AG09319 (cell line): ENCODE measurements around the gene ANKRD30BL.
"Not testable (repeated sequence)": the region's sequence is repeated elsewhere in the genome, so short reads cannot be mapped to it uniquely, and the experiment has no call there.

Experiments used
- DNase-seq: peaks from one replicate; pipeline ENCODE4 v3.0.0-alpha.2; 2010; ENCODE audit warnings: low read depth; ENCODE audit errors: extremely low read depth
- TF ChIP-seq, protein P1 (sequence below): IDR thresholded peaks from 2 replicates; pipeline ENCODE4 v1.5.1; 2011; ENCODE audit warnings: low read depth, mild to moderate bottlenecking, inconsistent platforms, low read length, moderate library complexity

ANKRD30BL gene, protein sequence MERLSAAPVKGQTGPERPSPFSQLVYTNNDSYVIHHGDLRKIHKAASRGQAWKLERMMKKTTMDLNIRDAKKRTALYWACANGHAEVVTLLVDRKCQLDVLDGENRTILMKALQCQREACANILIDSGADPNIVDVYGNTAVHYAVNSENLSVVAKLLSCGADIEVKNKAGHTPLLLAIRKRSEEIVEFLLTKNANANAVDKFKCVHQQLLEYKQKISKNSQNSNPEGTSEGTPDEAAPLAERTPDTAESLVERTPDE

DNA sequence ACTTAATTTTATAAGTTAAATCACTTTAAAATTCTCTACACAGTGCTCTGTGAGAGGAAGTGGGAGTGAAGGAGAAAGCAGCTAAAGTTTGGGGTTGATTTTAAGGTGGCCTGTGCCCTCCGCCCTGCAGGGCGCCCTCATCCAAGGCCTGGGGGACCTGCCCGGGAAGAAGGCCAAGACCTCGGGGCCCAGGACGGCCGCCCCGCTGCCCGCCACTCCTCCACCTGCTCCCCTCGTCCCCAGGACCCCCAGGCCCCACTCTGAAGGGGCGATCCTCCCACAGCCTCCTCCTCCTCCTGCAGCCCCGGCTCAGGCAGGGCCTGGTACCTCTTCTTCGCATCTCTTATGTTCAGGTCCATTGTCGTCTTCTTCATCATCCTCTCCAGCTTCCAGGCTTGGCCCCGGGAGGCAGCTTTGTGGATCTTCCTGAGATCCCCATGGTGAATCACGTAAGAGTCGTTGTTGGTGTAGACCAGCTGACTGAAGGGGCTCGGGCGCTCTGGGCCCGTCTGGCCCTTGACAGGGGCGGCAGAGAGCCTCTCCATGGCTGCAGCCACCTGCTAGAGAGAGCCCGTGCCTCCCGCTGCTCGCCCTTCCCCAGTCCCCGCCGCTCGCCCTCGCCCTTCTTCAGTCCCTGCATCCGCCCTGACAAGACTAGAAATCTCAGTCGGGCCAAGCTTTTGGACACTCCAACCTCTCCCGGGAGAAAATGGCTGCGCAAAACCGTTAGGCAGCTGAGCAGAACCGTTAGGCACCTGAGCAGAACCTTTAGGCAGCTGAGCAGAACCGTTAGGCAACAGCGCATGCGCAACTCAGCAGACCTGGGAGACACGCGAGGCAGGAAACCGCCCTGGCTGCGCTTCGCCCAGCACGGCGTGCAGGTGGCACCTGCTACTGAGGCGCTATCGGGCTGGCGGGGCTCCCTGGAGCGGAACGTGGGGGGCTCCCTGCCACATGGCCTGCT is at the start of gene ANKRD30BL:
Gene ANKRD30BL, minus strand, starts transcription at position 792 of the 964 bp plus-strand sequence. Its CDS starts 247 bp downstream, at position 545.
- not testable (repeated sequence) for DNase-seq

- DNase-seq = not testable (repeated sequence)
Measured at GRCh38 chr2:132202866-132203265, 41.1 kb upstream of the ANKRD30BL start.

- DNase-seq = not testable (repeated sequence)
Measured at GRCh38 chr2:132192854-132193253, 31.1 kb upstream of the ANKRD30BL start.

DNA sequence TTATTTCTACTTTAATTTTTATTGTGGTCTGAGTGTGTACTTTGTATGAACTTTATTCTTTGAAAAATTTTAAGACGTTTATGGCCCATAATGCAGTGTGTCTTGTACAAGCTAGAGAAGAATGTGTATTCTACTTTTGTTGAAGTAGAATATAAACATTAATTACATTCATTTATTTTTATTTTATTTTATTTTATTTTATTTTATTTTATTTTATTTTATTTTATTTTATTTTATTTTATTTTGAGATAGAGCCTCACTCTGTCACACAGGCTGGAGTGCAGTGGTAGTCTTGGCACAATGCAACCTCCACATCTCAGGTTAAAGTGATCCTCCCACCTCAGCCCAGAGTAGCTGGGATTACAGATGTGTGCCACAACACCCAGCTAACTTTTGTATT is 5.3 kb upstream of the ANKRD30BL start:
- DNase-seq = not testable (repeated sequence)

DNA sequence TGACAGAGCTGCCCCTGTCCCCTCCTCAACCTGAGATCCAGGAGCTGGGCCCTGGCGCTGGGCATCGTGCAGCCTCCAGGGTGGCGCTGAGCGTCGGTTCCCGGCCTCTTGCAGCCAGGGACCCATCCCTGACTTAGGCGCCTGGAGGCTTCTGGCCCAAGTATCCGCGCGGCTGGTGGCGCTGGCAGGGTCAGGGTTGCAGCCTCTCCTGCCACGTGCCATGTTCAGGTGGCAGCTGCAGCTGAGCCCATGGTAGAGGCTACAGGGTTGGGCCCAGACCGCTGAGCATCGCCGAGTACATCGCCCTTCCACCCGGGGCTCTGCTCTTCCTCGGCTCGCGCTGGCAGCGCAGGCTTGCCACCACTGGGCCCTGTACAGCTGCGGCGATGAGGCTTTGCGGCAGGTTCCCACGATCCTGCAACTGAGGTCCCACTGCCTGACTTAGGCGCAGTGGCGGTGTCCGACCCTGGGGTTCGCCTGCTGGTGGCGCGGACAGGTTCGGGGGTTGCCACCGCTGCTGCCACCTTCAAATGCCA is 441 bp upstream of the ANKRD30BL start:
- not testable (repeated sequence) for DNase-seq

DNA sequence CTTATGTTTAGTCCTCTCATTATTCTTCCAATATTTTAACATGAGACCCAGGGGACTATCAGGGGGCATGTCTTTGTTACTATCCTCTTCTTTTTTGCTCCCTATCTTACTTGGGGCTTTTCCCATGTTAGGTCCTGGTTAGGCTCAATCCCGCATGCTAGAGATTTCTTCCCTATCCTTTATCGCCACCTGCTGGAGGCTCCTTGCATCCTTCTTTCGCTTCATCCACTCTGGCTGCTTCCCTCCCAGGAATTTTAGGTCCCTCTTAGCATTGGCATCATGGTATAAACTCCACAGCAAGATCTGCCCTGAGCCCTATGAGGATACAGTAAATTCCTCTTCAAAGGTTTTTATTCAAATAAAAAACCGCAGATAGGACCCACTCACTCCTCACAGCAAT is 15.0 kb downstream of the ANKRD30BL start:
- DNase-seq = peak; percentile 0
- TF ChIP-seq, protein P1, sequence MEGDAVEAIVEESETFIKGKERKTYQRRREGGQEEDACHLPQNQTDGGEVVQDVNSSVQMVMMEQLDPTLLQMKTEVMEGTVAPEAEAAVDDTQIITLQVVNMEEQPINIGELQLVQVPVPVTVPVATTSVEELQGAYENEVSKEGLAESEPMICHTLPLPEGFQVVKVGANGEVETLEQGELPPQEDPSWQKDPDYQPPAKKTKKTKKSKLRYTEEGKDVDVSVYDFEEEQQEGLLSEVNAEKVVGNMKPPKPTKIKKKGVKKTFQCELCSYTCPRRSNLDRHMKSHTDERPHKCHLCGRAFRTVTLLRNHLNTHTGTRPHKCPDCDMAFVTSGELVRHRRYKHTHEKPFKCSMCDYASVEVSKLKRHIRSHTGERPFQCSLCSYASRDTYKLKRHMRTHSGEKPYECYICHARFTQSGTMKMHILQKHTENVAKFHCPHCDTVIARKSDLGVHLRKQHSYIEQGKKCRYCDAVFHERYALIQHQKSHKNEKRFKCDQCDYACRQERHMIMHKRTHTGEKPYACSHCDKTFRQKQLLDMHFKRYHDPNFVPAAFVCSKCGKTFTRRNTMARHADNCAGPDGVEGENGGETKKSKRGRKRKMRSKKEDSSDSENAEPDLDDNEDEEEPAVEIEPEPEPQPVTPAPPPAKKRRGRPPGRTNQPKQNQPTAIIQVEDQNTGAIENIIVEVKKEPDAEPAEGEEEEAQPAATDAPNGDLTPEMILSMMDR = peak; percentile 50
